Left lung (tissue), 10 donors: ENCODE measurements around the gene HAPSTR1. TPM values are rescaled to one million over a fixed set of nuclear protein-coding genes. Genes with fewer than 3 reads are reported as not detected.
"Not testable (repeated sequence)": the region's sequence is repeated elsewhere in the genome, so short reads cannot be mapped to it uniquely, and the experiment has no call there.

Experiments
- ATAC-seq: fragments of 200-7000 bp; cut with Tn5 transposase; one replicate; pipeline ENCODE4 v1.9.1; 2020; ENCODE audit warnings: moderate library complexity
- DNase-seq, 4 donors: peaks; one replicate each; pipeline ENCODE4 v3.0.0-alpha.2; 2013 to 2020
- H3K27ac ChIP-seq, 2 donors: fragments of 200-600 bp; sonication (generic) in 1 of 2; one replicate each; pipeline versions ENCODE4 v1.5.0 to v1.8.0; 2020 to 2021
- H3K27me3 ChIP-seq, 2 donors: fragments of 200-600 bp; sonication (generic) in 1 of 2; one replicate each; pipeline versions ENCODE4 v1.5.0 to v1.8.0; 2020 to 2021
- H3K36me3 ChIP-seq, 2 donors: fragments of 200-600 bp; sonication (generic) in 1 of 2; one replicate each; pipeline versions ENCODE4 v1.5.0 to v1.8.0; 2020 to 2021
- H3K4me1 ChIP-seq, 2 donors: fragments of 200-600 bp; one replicate each; pipeline ENCODE4 v1.8.0; 2021
- H3K4me3 ChIP-seq, 2 donors: fragments of 200-600 bp; sonication (generic) in 1 of 2; one replicate each; pipeline versions ENCODE4 v1.5.0 to v1.8.0; 2020 to 2021; ENCODE audit warnings: mild to moderate bottlenecking in 1 of 2
- H3K9me3 ChIP-seq, 2 donors: fragments of 200-600 bp; sonication (generic) in 1 of 2; one replicate each; pipeline versions ENCODE4 v1.5.0 to v1.8.0; 2020 to 2021
- intact Hi-C, 2 donors: fragments of 100-400 bp; cut with DNase I; formaldehyde crosslinking; loops; one replicate each; pipeline versions ENCODE4 v1.11.2 to v1.14.2; 2022
- polyA plus RNA-seq, 6 donors: library from polyadenylated mRNA; unstranded; fragments of 120-200 nt; gene quantifications; one replicate each; pipeline ENCODE4 v1.2.1, GENCODE V29; 2013; ENCODE audit not compliant: insufficient read length in 6 of 6
- total RNA-seq, 2 donors: library from RNA; stranded (reverse); fragmentation: NEBNext Ultra II Directional; extraction: Animal tissue kit (Norgen Biotek cat#: 25700); gene quantifications; one replicate each; pipeline ENCODE4 v1.2.1, GENCODE V29; 2021
- TF ChIP-seq, protein P1 (sequence below), 2 donors: fragments of 200-600 bp; sonication (generic) in 1 of 2; IDR thresholded peaks; one replicate each; pipeline versions ENCODE4 v1.5.0 to v1.8.0; 2021; ENCODE audit warnings: antibody characterized with exemption in 2 of 2
- donor health status: DM: no; HTN: yes; CAD: no.
- donor health status: DM: no; HTN: no; CAD: no.

HAPSTR1 gene
- total and polyA plus RNA-seq, 8 donors = 41.9 to 62.8 (median 45.0) TPM

GRCh38 chr16:9077091-9077809 is 14.2 kb upstream of the HAPSTR1 start:
- peaks cover 4 to 44% of the 10 kb centered on the region in 2 donors for H3K4me1 ChIP-seq
- intact Hi-C loops = no loop called here
- DNase-seq (peak in 1 of 4 donors; percentile 31), ATAC-seq (peak; percentile 7)
- H3K4me3 ChIP-seq = no peak overlapping the region
- peak overlapping the region in 1 of 2 donors; percentile 81 for H3K27ac ChIP-seq
- no peaks in the 10 kb centered on the region for H3K27me3 ChIP-seq
- TF ChIP-seq, protein P1, sequence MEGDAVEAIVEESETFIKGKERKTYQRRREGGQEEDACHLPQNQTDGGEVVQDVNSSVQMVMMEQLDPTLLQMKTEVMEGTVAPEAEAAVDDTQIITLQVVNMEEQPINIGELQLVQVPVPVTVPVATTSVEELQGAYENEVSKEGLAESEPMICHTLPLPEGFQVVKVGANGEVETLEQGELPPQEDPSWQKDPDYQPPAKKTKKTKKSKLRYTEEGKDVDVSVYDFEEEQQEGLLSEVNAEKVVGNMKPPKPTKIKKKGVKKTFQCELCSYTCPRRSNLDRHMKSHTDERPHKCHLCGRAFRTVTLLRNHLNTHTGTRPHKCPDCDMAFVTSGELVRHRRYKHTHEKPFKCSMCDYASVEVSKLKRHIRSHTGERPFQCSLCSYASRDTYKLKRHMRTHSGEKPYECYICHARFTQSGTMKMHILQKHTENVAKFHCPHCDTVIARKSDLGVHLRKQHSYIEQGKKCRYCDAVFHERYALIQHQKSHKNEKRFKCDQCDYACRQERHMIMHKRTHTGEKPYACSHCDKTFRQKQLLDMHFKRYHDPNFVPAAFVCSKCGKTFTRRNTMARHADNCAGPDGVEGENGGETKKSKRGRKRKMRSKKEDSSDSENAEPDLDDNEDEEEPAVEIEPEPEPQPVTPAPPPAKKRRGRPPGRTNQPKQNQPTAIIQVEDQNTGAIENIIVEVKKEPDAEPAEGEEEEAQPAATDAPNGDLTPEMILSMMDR (IDR thresholded peaks at IDR 0.05) = no peak
- no peaks in the 10 kb centered on the region for H3K36me3 ChIP-seq
- no peaks in the 10 kb centered on the region for H3K9me3 ChIP-seq

DNA sequence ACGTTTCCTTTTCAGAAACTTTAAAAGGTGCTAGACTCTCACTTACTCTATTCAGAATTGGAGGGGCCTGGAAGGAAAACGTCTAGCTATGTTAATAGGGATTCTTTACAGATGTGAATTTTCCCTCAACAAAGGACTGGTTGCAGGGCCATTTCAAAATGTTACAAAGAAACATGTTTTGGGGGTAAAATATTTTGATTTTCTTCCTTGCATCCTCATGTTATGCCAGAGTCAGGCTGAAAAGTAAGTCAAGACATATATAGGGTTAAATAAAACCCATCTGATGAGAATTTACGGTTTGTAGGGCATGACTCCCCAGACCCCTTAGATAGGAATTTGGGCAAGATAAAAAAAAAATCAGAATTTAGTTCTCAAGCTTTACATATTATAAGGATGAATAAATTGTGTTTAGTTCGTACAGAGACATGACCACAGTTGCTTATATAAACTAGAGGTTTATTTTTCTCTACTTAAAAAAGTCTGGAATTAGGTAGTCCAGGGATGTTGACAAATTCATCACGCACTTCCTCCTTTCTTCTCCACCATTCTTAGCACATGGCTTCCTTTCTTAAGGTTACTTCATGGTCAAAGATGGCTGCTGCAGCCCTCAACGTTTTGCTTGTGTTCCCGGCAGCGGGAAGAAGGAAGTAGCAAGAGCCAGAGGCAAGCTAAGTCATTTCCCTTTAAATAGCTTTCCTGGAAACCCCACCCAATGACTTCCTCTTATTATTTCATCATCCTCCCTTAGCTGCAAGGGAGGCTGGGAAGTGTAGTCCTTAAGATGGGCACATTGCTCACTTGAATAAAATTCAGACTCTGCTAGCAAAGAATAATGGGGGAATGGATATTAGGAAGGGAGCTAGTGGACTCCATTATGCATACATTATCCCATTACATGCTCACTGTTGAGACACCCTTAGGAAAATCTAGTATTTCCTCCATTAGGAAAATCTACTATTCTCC is 12.7 kb upstream of the HAPSTR1 start:
- H3K9me3 ChIP-seq, H3K27me3 ChIP-seq, intact Hi-C loops, H3K4me3 ChIP-seq, H3K36me3 ChIP-seq: not testable (repeated sequence)
- ATAC-seq (peak; percentile 77), DNase-seq (peak in 1 of 4 donors; percentile 27)
- H3K4me1 ChIP-seq = peaks cover 0 to 46% of the 10 kb centered on the region in 2 donors
- H3K27ac ChIP-seq = peak overlapping the region; percentile 17 to 81

- ATAC-seq (no peak), DNase-seq (peak in 1 of 4 donors; percentile 2)
- TF ChIP-seq, protein P1 (IDR thresholded peaks at IDR 0.05) = no peak
- no peaks in the 10 kb centered on the region for H3K9me3 ChIP-seq
- peak overlapping the region in 1 of 2 donors; percentile 14 for H3K27ac ChIP-seq
- intact Hi-C loops = no loop called here
- no peaks in the 10 kb centered on the region for H3K36me3 ChIP-seq
- no peak overlapping the region for H3K4me3 ChIP-seq
- H3K4me1 ChIP-seq = peaks cover 0 to 46% of the 10 kb centered on the region in 2 donors
- no peaks in the 10 kb centered on the region for H3K27me3 ChIP-seq
Measured at GRCh38 chr16:9079430-9079812, 12.0 kb upstream of the HAPSTR1 start.

DNA sequence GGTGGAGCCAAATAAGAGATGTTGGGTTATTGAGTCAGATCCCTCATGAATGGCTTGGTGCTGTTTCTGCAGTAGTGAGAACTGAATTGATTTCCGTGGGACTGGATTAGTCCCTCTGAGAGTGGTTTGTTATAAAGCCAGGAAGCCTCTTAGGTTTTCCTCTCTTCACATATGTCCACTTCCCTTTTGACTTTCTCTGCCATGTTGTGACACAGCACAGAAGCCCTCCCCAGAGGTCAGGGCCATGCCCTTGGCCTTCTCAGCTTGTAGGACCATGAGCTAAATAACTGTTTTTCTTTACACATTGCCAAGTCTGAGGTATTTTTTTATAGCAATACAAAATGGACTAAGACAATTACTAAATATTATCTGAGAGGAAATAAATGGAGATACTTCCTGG is 10.3 kb upstream of the HAPSTR1 start:
- ATAC-seq (no peak), DNase-seq (peak in 1 of 4 donors; percentile 24)
- no peaks in the 10 kb centered on the region for H3K9me3 ChIP-seq
- no peak overlapping the region for H3K4me3 ChIP-seq
- H3K4me1 ChIP-seq = peaks cover 0 to 43% of the 10 kb centered on the region in 2 donors
- intact Hi-C loops = no loop called here
- TF ChIP-seq, protein P1 (IDR thresholded peaks at IDR 0.05) = no peak
- H3K36me3 ChIP-seq = no peaks in the 10 kb centered on the region
- no peaks in the 10 kb centered on the region for H3K27me3 ChIP-seq
- peak overlapping the region in 1 of 2 donors; percentile 72 for H3K27ac ChIP-seq

DNA sequence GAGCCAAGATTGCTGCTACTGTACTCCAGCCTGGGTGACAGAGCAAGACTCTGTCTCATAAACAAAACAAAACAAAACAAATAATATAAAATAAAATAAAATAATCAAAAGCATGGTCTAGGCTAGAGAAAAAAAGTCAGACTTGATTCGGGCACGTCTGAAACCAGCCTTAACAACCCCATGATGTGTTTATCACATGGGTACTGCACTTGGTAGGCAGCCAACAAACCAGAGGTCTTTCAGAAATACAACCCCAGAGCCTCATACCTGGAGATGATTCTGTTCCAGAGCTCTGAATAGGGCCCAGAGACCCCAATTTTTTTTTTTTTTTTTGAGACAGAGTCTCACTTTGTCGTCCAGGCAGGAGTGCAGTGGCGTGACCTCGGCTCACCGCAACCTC is 9.6 kb upstream of the HAPSTR1 start:
- DNase-seq = peak in 1 of 4 donors; percentile 19
- peak overlapping the region in 1 of 2 donors; percentile 72 for H3K27ac ChIP-seq
- no peak overlapping the region for H3K4me3 ChIP-seq
- H3K9me3 ChIP-seq = no peaks in the 10 kb centered on the region
- TF ChIP-seq, protein P1 (IDR thresholded peaks at IDR 0.05) = no peak
- H3K4me1 ChIP-seq = peaks cover 0 to 36% of the 10 kb centered on the region in 2 donors
- no peaks in the 10 kb centered on the region for H3K36me3 ChIP-seq
- intact Hi-C loops = no loop called here
- no peaks in the 10 kb centered on the region for H3K27me3 ChIP-seq
- no peak for ATAC-seq
